WTC11 (cell line): ENCODE results near the gene FLT4.

Experiments
- CREB1 ChIP-seq: sonication (generic); formaldehyde crosslinking; IDR thresholded peaks from 2 replicates; pipeline ENCODE4 v1.8.0; 2023; ENCODE audit warnings: mild to moderate bottlenecking, missing genetic modification reagents
- GABPB1 ChIP-seq: sonication (generic); formaldehyde crosslinking; IDR thresholded peaks from 2 replicates; pipeline ENCODE4 v1.8.1; 2023; ENCODE audit warnings: mild to moderate bottlenecking, missing genetic modification reagents
- SP1 ChIP-seq: sonication (generic); formaldehyde crosslinking; conservative IDR thresholded peaks from 2 replicates; pipeline ENCODE4 v1.8.1; 2022; ENCODE audit warnings: missing genetic modification reagents
- ZBTB21 ChIP-seq: sonication (generic); formaldehyde crosslinking; IDR thresholded peaks from 2 replicates; pipeline ENCODE4 v1.8.1; 2023; ENCODE audit warnings: mild to moderate bottlenecking, missing genetic modification reagents, borderline replicate concordance
- TF ChIP-seq, protein P1 (sequence below): sonication (generic); formaldehyde crosslinking; IDR thresholded peaks from 2 replicates; pipeline ENCODE4 v1.8.0; 2022; ENCODE audit warnings: missing genetic modification reagents
- TF ChIP-seq, protein P2 (sequence below): sonication (generic); formaldehyde crosslinking; IDR thresholded peaks from 2 replicates; pipeline ENCODE4 v1.8.0; 2023; ENCODE audit warnings: missing genetic modification reagents, mild to moderate bottlenecking, borderline replicate concordance
- TF ChIP-seq, protein P3 (sequence below): fragments of 200-600 bp; IDR thresholded peaks from 2 replicates; pipeline ENCODE4 v1.8.0; 2022; ENCODE audit warnings: antibody characterized with exemption
- TF ChIP-seq, protein P4 (sequence below): sonication (generic); formaldehyde crosslinking; IDR thresholded peaks from 2 replicates; pipeline ENCODE4 v1.8.1; 2023; ENCODE audit warnings: mild to moderate bottlenecking, missing genetic modification reagents
- TF ChIP-seq, protein P5 (sequence below): sonication (generic); formaldehyde crosslinking; IDR thresholded peaks from 2 replicates; pipeline ENCODE4 v1.8.1; 2023; ENCODE audit warnings: mild to moderate bottlenecking, missing genetic modification reagents, moderate library complexity
- TF ChIP-seq, protein P6 (sequence below): sonication (generic); formaldehyde crosslinking; IDR thresholded peaks from 2 replicates; pipeline ENCODE4 v1.8.0; 2022; ENCODE audit warnings: mild to moderate bottlenecking, missing genetic modification reagents
- TF ChIP-seq, protein P7 (sequence below): sonication (generic); formaldehyde crosslinking; conservative IDR thresholded peaks from 2 replicates; pipeline ENCODE4 v1.8.1; 2022; ENCODE audit warnings: mild to moderate bottlenecking, missing genetic modification reagents
- TF ChIP-seq, protein P8 (sequence below): sonication (generic); formaldehyde crosslinking; IDR thresholded peaks from 2 replicates; pipeline ENCODE4 v1.8.0; 2022; ENCODE audit warnings: mild to moderate bottlenecking, missing genetic modification reagents

DNA sequence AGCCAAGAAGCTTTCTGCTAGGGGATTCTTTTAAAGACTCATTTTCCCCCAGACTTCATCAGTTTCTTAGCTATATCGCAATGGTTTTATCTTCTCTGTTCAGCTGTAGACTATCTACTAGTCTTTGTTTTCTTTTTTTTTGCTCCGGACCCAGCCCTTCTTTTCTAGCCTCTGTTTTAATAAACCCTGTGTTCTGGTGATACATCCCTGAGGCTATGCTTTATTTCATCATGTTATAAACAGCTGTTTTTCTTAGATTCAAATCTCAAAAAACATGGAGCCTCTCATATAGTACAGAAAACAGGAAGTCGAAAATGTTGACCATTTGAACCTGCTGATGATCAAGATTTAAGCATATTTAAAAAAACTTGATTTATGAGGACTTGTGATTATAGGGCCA lies 95.9 kb downstream of the FLT4 start:
- TF ChIP-seq CREB1 (CRISPR knock-in tag) (no peak), ZBTB21 (CRISPR knock-in tag) (no peak), SP1 (CRISPR knock-in tag) (no peak), GABPB1 (CRISPR knock-in tag) (no peak)
- TF ChIP-seq, protein P1, sequence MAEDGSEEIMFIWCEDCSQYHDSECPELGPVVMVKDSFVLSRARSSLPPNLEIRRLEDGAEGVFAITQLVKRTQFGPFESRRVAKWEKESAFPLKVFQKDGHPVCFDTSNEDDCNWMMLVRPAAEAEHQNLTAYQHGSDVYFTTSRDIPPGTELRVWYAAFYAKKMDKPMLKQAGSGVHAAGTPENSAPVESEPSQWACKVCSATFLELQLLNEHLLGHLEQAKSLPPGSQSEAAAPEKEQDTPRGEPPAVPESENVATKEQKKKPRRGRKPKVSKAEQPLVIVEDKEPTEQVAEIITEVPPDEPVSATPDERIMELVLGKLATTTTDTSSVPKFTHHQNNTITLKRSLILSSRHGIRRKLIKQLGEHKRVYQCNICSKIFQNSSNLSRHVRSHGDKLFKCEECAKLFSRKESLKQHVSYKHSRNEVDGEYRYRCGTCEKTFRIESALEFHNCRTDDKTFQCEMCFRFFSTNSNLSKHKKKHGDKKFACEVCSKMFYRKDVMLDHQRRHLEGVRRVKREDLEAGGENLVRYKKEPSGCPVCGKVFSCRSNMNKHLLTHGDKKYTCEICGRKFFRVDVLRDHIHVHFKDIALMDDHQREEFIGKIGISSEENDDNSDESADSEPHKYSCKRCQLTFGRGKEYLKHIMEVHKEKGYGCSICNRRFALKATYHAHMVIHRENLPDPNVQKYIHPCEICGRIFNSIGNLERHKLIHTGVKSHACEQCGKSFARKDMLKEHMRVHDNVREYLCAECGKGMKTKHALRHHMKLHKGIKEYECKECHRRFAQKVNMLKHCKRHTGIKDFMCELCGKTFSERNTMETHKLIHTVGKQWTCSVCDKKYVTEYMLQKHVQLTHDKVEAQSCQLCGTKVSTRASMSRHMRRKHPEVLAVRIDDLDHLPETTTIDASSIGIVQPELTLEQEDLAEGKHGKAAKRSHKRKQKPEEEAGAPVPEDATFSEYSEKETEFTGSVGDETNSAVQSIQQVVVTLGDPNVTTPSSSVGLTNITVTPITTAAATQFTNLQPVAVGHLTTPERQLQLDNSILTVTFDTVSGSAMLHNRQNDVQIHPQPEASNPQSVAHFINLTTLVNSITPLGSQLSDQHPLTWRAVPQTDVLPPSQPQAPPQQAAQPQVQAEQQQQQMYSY, result no peak
- TF ChIP-seq, protein P2, sequence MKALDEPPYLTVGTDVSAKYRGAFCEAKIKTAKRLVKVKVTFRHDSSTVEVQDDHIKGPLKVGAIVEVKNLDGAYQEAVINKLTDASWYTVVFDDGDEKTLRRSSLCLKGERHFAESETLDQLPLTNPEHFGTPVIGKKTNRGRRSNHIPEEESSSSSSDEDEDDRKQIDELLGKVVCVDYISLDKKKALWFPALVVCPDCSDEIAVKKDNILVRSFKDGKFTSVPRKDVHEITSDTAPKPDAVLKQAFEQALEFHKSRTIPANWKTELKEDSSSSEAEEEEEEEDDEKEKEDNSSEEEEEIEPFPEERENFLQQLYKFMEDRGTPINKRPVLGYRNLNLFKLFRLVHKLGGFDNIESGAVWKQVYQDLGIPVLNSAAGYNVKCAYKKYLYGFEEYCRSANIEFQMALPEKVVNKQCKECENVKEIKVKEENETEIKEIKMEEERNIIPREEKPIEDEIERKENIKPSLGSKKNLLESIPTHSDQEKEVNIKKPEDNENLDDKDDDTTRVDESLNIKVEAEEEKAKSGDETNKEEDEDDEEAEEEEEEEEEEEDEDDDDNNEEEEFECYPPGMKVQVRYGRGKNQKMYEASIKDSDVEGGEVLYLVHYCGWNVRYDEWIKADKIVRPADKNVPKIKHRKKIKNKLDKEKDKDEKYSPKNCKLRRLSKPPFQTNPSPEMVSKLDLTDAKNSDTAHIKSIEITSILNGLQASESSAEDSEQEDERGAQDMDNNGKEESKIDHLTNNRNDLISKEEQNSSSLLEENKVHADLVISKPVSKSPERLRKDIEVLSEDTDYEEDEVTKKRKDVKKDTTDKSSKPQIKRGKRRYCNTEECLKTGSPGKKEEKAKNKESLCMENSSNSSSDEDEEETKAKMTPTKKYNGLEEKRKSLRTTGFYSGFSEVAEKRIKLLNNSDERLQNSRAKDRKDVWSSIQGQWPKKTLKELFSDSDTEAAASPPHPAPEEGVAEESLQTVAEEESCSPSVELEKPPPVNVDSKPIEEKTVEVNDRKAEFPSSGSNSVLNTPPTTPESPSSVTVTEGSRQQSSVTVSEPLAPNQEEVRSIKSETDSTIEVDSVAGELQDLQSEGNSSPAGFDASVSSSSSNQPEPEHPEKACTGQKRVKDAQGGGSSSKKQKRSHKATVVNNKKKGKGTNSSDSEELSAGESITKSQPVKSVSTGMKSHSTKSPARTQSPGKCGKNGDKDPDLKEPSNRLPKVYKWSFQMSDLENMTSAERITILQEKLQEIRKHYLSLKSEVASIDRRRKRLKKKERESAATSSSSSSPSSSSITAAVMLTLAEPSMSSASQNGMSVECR, result no peak
- TF ChIP-seq, protein P3, sequence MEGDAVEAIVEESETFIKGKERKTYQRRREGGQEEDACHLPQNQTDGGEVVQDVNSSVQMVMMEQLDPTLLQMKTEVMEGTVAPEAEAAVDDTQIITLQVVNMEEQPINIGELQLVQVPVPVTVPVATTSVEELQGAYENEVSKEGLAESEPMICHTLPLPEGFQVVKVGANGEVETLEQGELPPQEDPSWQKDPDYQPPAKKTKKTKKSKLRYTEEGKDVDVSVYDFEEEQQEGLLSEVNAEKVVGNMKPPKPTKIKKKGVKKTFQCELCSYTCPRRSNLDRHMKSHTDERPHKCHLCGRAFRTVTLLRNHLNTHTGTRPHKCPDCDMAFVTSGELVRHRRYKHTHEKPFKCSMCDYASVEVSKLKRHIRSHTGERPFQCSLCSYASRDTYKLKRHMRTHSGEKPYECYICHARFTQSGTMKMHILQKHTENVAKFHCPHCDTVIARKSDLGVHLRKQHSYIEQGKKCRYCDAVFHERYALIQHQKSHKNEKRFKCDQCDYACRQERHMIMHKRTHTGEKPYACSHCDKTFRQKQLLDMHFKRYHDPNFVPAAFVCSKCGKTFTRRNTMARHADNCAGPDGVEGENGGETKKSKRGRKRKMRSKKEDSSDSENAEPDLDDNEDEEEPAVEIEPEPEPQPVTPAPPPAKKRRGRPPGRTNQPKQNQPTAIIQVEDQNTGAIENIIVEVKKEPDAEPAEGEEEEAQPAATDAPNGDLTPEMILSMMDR, result no peak
- TF ChIP-seq, protein P4, sequence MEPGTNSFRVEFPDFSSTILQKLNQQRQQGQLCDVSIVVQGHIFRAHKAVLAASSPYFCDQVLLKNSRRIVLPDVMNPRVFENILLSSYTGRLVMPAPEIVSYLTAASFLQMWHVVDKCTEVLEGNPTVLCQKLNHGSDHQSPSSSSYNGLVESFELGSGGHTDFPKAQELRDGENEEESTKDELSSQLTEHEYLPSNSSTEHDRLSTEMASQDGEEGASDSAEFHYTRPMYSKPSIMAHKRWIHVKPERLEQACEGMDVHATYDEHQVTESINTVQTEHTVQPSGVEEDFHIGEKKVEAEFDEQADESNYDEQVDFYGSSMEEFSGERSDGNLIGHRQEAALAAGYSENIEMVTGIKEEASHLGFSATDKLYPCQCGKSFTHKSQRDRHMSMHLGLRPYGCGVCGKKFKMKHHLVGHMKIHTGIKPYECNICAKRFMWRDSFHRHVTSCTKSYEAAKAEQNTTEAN (CRISPR knock-in tag), result no peak
- TF ChIP-seq, protein P5, sequence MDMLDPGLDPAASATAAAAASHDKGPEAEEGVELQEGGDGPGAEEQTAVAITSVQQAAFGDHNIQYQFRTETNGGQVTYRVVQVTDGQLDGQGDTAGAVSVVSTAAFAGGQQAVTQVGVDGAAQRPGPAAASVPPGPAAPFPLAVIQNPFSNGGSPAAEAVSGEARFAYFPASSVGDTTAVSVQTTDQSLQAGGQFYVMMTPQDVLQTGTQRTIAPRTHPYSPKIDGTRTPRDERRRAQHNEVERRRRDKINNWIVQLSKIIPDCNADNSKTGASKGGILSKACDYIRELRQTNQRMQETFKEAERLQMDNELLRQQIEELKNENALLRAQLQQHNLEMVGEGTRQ (CRISPR knock-in tag), result no peak
- TF ChIP-seq, protein P6, sequence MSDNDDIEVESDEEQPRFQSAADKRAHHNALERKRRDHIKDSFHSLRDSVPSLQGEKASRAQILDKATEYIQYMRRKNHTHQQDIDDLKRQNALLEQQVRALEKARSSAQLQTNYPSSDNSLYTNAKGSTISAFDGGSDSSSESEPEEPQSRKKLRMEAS (CRISPR knock-in tag), result no peak
- TF ChIP-seq, protein P7, sequence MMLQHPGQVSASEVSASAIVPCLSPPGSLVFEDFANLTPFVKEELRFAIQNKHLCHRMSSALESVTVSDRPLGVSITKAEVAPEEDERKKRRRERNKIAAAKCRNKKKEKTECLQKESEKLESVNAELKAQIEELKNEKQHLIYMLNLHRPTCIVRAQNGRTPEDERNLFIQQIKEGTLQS (CRISPR knock-in tag), result no peak
- TF ChIP-seq, protein P8, sequence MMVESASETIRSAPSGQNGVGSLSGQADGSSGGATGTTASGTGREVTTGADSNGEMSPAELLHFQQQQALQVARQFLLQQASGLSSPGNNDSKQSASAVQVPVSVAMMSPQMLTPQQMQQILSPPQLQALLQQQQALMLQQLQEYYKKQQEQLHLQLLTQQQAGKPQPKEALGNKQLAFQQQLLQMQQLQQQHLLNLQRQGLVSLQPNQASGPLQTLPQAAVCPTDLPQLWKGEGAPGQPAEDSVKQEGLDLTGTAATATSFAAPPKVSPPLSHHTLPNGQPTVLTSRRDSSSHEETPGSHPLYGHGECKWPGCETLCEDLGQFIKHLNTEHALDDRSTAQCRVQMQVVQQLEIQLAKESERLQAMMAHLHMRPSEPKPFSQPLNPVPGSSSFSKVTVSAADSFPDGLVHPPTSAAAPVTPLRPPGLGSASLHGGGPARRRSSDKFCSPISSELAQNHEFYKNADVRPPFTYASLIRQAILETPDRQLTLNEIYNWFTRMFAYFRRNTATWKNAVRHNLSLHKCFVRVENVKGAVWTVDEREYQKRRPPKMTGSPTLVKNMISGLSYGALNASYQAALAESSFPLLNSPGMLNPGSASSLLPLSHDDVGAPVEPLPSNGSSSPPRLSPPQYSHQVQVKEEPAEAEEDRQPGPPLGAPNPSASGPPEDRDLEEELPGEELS, result no peak
